Stimulated activated CD4-positive, alpha-beta T cell treated with anti-CD3 and anti-CD28 coated beads, Interleukin-15, amount 100 ng/mL, for 1 hour (primary cell): ENCODE measurements around the gene SBNO2.

Source experiments
- DNase-seq, 2 donors: peaks; one replicate each; pipeline ENCODE4 v3.0.0-alpha.2; 2020; ENCODE audit warnings: low read depth in 1 of 2, low spot score in 1 of 2

SBNO2 gene

GRCh38 chr19:1090731-1091543 is 83.1 kb downstream of the SBNO2 start:
- DNase-seq = no peak

GRCh38 chr19:1089891-1090290 is 84.2 kb downstream of the SBNO2 start:
- no peak for DNase-seq

GRCh38 chr19:1089126-1089771 is 84.8 kb downstream of the SBNO2 start:
- DNase-seq = no peak

GRCh38 chr19:1088416-1089010 is 85.6 kb downstream of the SBNO2 start:
- no peak for DNase-seq

- no peak for DNase-seq
Observed at GRCh38 chr19:1087813-1088415, 86.2 kb downstream of the SBNO2 start.

- no peak for DNase-seq
Observed at GRCh38 chr19:1086613-1087012, 87.5 kb downstream of the SBNO2 start.

- no peak for DNase-seq
Observed at GRCh38 chr19:1085676-1086442, 88.2 kb downstream of the SBNO2 start.

GRCh38 chr19:1085053-1085658 is 88.9 kb downstream of the SBNO2 start:
- DNase-seq = no peak

GRCh38 chr19:1084024-1084868 is 89.8 kb downstream of the SBNO2 start:
- no peak for DNase-seq

- no peak for DNase-seq
Observed at GRCh38 chr19:1082928-1083816, 90.9 kb downstream of the SBNO2 start.

- DNase-seq = peak; percentile 60 to 70
Observed at GRCh38 chr19:1082165-1082927, 91.7 kb downstream of the SBNO2 start.

- DNase-seq = no peak
Observed at GRCh38 chr19:1081301-1082164, 92.5 kb downstream of the SBNO2 start.

- DNase-seq = no peak
Observed at GRCh38 chr19:1080360-1081161, 93.5 kb downstream of the SBNO2 start.

- peak in 1 of 2 donors; percentile 60 for DNase-seq
Observed at GRCh38 chr19:1079566-1080111, 94.4 kb downstream of the SBNO2 start.

- peak; percentile 84 to 85 for DNase-seq
Observed at GRCh38 chr19:1076951-1077350, 97.1 kb downstream of the SBNO2 start.

GRCh38 chr19:1076046-1076386 is 98.1 kb downstream of the SBNO2 start:
- DNase-seq = no peak
